HepG2 (cell line): Measurements from ENCODE around the gene PCNX1. TPM values are rescaled to one million over a fixed set of nuclear protein-coding genes. Genes with fewer than 3 reads are reported as not detected.
A peak's percentile ranks its signal among the peaks of the same experiment; 100 is the strongest.

ENCODE experiments used
- ATAC-seq: fragments of 200-7000 bp; cut with Tn5 transposase; 3 replicates; pipeline ENCODE4 v1.9.1; 2020; ENCODE audit warnings: mild to moderate bottlenecking, moderate library complexity
- Bru-seq: library from RNA; stranded (reverse); fragments of 400-500 nt; gene quantifications from one replicate; lab custom pipeline; 2021; lab: Mats Ljungman, UMichigan
- BruChase-seq, 2 experiments: library from RNA; stranded (reverse); fragments of 400-500 nt; gene quantifications; one replicate each; lab custom pipeline; 2021; lab: Mats Ljungman, UMichigan
- BruUV-seq: library from RNA; stranded (reverse); fragments of 400-500 nt; replicated peaks from 2 replicates; lab custom pipeline; 2021; lab: Mats Ljungman, UMichigan
- CTCF ChIA-PET: fragments of 300-600 bp; formaldehyde crosslinking; extraction: SDS; loops from one replicate; lab custom pipeline; 2021; ENCODE audit warnings: low total read pairs, inconsistent platforms, low intra/inter-chr PET ratio; lab: Yijun Ruan, JAX
- POLR2A ChIA-PET: fragments of 350-600 bp; sonication (Branson Sonifier 250); formaldehyde crosslinking; loops from one replicate; lab custom pipeline; 2020; ENCODE audit warnings: antibody characterized with exemption, inconsistent platforms; lab: Yijun Ruan, JAX
- DNase-seq: peaks from one replicate; pipeline ENCODE4 v3.0.0-alpha.2; 2015; ENCODE audit warnings: low spot score
- FAIRE-seq: peaks from 3 replicates; lab custom pipeline; 2011; peaks lifted over from hg19 to GRCh38; lab: Jason Lieb, UNC
- H2AFZ ChIP-seq: one replicate; pipeline ENCODE4 v1.6.1; 2011; ENCODE audit warnings: low read length, inconsistent platforms
- H3K27ac ChIP-seq: fragments of 300-600 bp; 3 replicates; pipeline ENCODE4 v1.8.0; 2011; ENCODE audit warnings: mixed run types, mild to moderate bottlenecking, mixed read lengths, low read length, inconsistent platforms; ENCODE audit not compliant: insufficient read depth; ENCODE audit errors: extremely low read length
- H3K27me3 ChIP-seq, 2 experiments: fragments of 200-600 bp in 1 of 2; 2 replicates in 1 of 2; 3 replicates in 1 of 2; pipeline versions ENCODE4 v1.6.0 to v1.8.0; 2011; ENCODE audit warnings: low read length in 2 of 2, mild to moderate bottlenecking in 2 of 2, moderate library complexity in 2 of 2, inconsistent platforms in 1 of 2; ENCODE audit not compliant: insufficient read depth in 2 of 2, control insufficient read depth in 1 of 2
- H3K36me3 ChIP-seq, 2 experiments: fragments of 200-600 bp in 1 of 2; replicated peaks in 1 of 2; 2 replicates in 1 of 2; 3 replicates in 1 of 2; pipeline versions ENCODE4 v1.5.1 to v1.8.0; 2011; ENCODE audit warnings: low read length in 2 of 2, inconsistent platforms in 1 of 2; ENCODE audit not compliant: insufficient read depth in 2 of 2, control insufficient read depth in 1 of 2
- H3K4me1 ChIP-seq: 2 replicates; pipeline ENCODE4 v1.5.1; 2012; ENCODE audit warnings: low read length, inconsistent platforms; ENCODE audit not compliant: insufficient read depth
- H3K4me2 ChIP-seq: 2 replicates; pipeline ENCODE4 v1.6.0; 2011; ENCODE audit warnings: low read depth, low read length, inconsistent platforms
- H3K4me3 ChIP-seq, 3 experiments: fragments of 200-600 bp in 1 of 3; sonication (generic), shearing (Covaris generic) in 1 of 3; replicated peaks in 1 of 3; 2 replicates each; pipeline ENCODE4 v1.5.1; 2011 to 2016; ENCODE audit warnings: low read length in 3 of 3, inconsistent platforms in 2 of 3, low read depth in 2 of 3, mild to moderate bottlenecking in 2 of 3, control low read depth in 1 of 3, mixed read lengths in 1 of 3; ENCODE audit not compliant: insufficient read depth in 1 of 3
- H3K79me2 ChIP-seq: one replicate; pipeline ENCODE4 v1.6.1; 2011; ENCODE audit warnings: low read length, inconsistent platforms; ENCODE audit not compliant: insufficient read depth
- H3K9ac ChIP-seq: 2 replicates; pipeline ENCODE4 v1.6.0; 2011; ENCODE audit warnings: mild to moderate bottlenecking, low read depth, low read length, inconsistent platforms; ENCODE audit not compliant: insufficient read depth
- H3K9me3 ChIP-seq: 2 replicates; pipeline ENCODE4 v1.5.1; 2012; ENCODE audit warnings: mild to moderate bottlenecking, low read length
- H4K20me1 ChIP-seq: 2 replicates; pipeline ENCODE4 v1.6.0; 2011; ENCODE audit warnings: inconsistent platforms, mild to moderate bottlenecking, low read length, moderate library complexity; ENCODE audit not compliant: insufficient read depth
- AGO2 ChIP-seq: fragments of 200-400 bp; formaldehyde crosslinking; optimal IDR thresholded peaks from 2 replicates; pipeline ENCODE3; 2017; ENCODE audit warnings: mild to moderate bottlenecking, low read depth, low read length, moderate library complexity
- ASH2L ChIP-seq: fragments of 300-600, 200-600 bp; sonication (generic); IDR thresholded peaks from 2 replicates; pipeline ENCODE4 v1.7.0; 2017; ENCODE audit warnings: low read depth, mild to moderate bottlenecking, moderate library complexity, mixed read lengths, low read length; ENCODE audit not compliant: insufficient read length
- FOXK2 ChIP-seq: fragments of 450-650 bp; IDR thresholded peaks from 2 replicates; pipeline ENCODE4 v1.6.1; 2016
- KDM5B ChIP-seq: sonication (generic); formaldehyde crosslinking; IDR thresholded peaks from 2 replicates; pipeline ENCODE4 v1.4.0; 2020; ENCODE audit warnings: missing genetic modification reagents, mild to moderate bottlenecking, borderline replicate concordance
- NKX3-1 ChIP-seq: sonication (generic); formaldehyde crosslinking; IDR thresholded peaks from 2 replicates; pipeline ENCODE4 v1.5.0; 2020; ENCODE audit warnings: missing genetic modification reagents
- PPARG ChIP-seq: conservative IDR thresholded peaks from 2 replicates; pipeline ENCODE4 v1.6.1; 2016; ENCODE audit warnings: missing biosample characterization, missing genetic modification reagents
- SP2 ChIP-seq: sonication (generic); formaldehyde crosslinking; IDR thresholded peaks from 2 replicates; pipeline ENCODE4 v1.5.1; 2020; ENCODE audit warnings: mild to moderate bottlenecking, missing genetic modification reagents
- ZNF652 ChIP-seq: IDR thresholded peaks from 2 replicates; pipeline ENCODE4 v1.6.1; 2016; ENCODE audit warnings: low read depth, borderline replicate concordance
- ZNF746 ChIP-seq: sonication (generic); formaldehyde crosslinking; IDR thresholded peaks from 2 replicates; pipeline ENCODE4 v1.8.0; 2022; ENCODE audit warnings: mild to moderate bottlenecking, missing genetic modification reagents
- WGBS: methylation state at CpG from one replicate; pipeline ENCODE4 v1.1.6; 2017; ENCODE audit warnings: low lambda C conversion rate; 5-methylcytosine and 5-hydroxymethylcytosine counted together
- in situ Hi-C: cut with HindIII; loops from 2 replicates; pipeline ENCODE4 v1.10.0; 2017; ENCODE audit warnings: low pct_unique_long_range_greater_than_20kb; ENCODE audit not compliant: extremely low pct_ligation_motif_present
- intact Hi-C: fragments of 100-400 bp; cut with micrococcal nuclease; formaldehyde crosslinking; loops from one replicate; pipeline ENCODE4 v1.10.0; 2022; ENCODE audit not compliant: unreplicated experiment
- long read RNA-seq, 2 experiments: library from RNA in 1 of 2; library from polyadenylated mRNA in 1 of 2; stranded (forward) in 1 of 2; unstranded in 1 of 2; transcript quantifications; one replicate each; pipeline ENCODE4 v2.0.0, GENCODE V29; 2019 to 2022
- polyA minus RNA-seq, 3 experiments: library from RNA; depleted of rRNA, polyadenylated mRNA; stranded (reverse); fragments of >200 nt; gene quantifications; 2 replicates each; pipeline ENCODE4 v1.2.3, GENCODE V29; 2011; ENCODE audit warnings: low replicate concordance in 1 of 3
- polyA plus RNA-seq, 8 experiments: library from polyadenylated mRNA; depleted of rRNA in 3 of 8; stranded (reverse) in 7 of 8; unstranded in 1 of 8; fragments of >200 nt; fragmentation: Illumina TruSeq in 4 of 8; extraction: Trizol in 4 of 8; gene quantifications; 2 replicates each; pipeline versions ENCODE4 v1.2.1 to v1.2.3, GENCODE V29; 2011 to 2016; ENCODE audit warnings: low read depth in 4 of 8, missing spikeins in 1 of 8, mixed read lengths in 1 of 8; ENCODE audit not compliant: insufficient read depth in 1 of 8
- total RNA-seq, 5 experiments: library from RNA; depleted of rRNA; stranded (reverse); fragments of >200 nt; fragmentation: Illumina TruSeq; extraction: Trizol; gene quantifications; 2 replicates each; pipeline ENCODE4 v1.2.3, GENCODE V29; 2016; ENCODE audit warnings: low read depth in 1 of 5
- TF ChIP-seq, protein P1 (sequence below): IDR thresholded peaks from 2 replicates; pipeline ENCODE4 v1.6.1; 2016; ENCODE audit warnings: control low read depth
- TF ChIP-seq, protein P2 (sequence below): sonication (generic); formaldehyde crosslinking; IDR thresholded peaks from 2 replicates; pipeline ENCODE4 v1.9.0; 2021; ENCODE audit warnings: missing genetic modification reagents, mild to moderate bottlenecking, borderline replicate concordance
- TF ChIP-seq, protein P3 (sequence below), 2 experiments: sonication (generic) in 1 of 2; formaldehyde crosslinking in 1 of 2; IDR thresholded peaks; 2 replicates each; pipeline versions ENCODE4 v1.4.0 to v1.6.1; 2018 to 2020; ENCODE audit warnings: missing genetic modification reagents in 2 of 2, borderline replicate concordance in 1 of 2, low read depth in 1 of 2, mild to moderate bottlenecking in 1 of 2, missing biosample characterization in 1 of 2

Gene PCNX1
- total RNA-seq (2016; rRNA removed; fragmentation: Illumina TruSeq; extraction: Trizol) (24.9 and 25.8 TPM in 2 replicates), polyA plus RNA-seq (2011; rRNA removed) (25.1 and 30.3 TPM in 2 replicates), polyA minus RNA-seq (2011; rRNA and poly(A)+ RNA removed; ENCODE audit: low replicate concordance) (177 and 200 TPM in 2 replicates), Bru-seq, nascent RNA (percentile 86 among the genes with signal in this experiment), BruChase-seq, experiment 1, labeled RNA remaining after a 6-hour chase (percentile 78 among the genes with signal in this experiment), BruChase-seq, experiment 2, labeled RNA remaining after a 2-hour chase (percentile 80 among the genes with signal in this experiment)
- total RNA-seq (2016; cell fraction: cytosol; rRNA removed; fragmentation: Illumina TruSeq; extraction: Trizol; ENCODE audit: low read depth) = 20.2 and 22.1 TPM in 2 replicates
- 21.5 and 23.3 TPM in 2 replicates for total RNA-seq (2016; cell fraction: insoluble cytoplasmic fraction; rRNA removed; fragmentation: Illumina TruSeq; extraction: Trizol)
- total RNA-seq (2016; cell fraction: membrane; rRNA removed; fragmentation: Illumina TruSeq; extraction: Trizol) = 15.6 and 18.2 TPM in 2 replicates
- 49.9 and 59.2 TPM in 2 replicates for total RNA-seq (2016; cell fraction: nucleus; rRNA removed; fragmentation: Illumina TruSeq; extraction: Trizol)
- 15.9 and 19.5 TPM in 2 replicates for polyA plus RNA-seq (2011; cell fraction: cytosol; rRNA removed)
- 30.1 and 32.5 TPM in 2 replicates for polyA plus RNA-seq (2011; cell fraction: nucleus; rRNA removed)
- 12.4 and 12.5 TPM in 2 replicates for polyA plus RNA-seq (2012)
- 2.1 and 2.3 TPM in 2 replicates for polyA plus RNA-seq (2016; cell fraction: cytosol; fragmentation: Illumina TruSeq; extraction: Trizol; ENCODE audit: low read depth)
- polyA plus RNA-seq (2016; cell fraction: insoluble cytoplasmic fraction; fragmentation: Illumina TruSeq; extraction: Trizol; ENCODE audit: low read depth) = 14.1 and 16.0 TPM in 2 replicates
- 3.2 and 4.8 TPM in 2 replicates for polyA plus RNA-seq (2016; cell fraction: membrane; fragmentation: Illumina TruSeq; extraction: Trizol; ENCODE audit: low read depth)
- polyA plus RNA-seq (2016; cell fraction: nucleus; fragmentation: Illumina TruSeq; extraction: Trizol; ENCODE audit: insufficient read depth, low read depth) = 30.5 and 32.1 TPM in 2 replicates
- 61.3 and 74.0 TPM in 2 replicates for polyA minus RNA-seq (2011; cell fraction: cytosol; rRNA and poly(A)+ RNA removed)
- 155 and 160 TPM in 2 replicates for polyA minus RNA-seq (2011; cell fraction: nucleus; rRNA and poly(A)+ RNA removed)
- long read RNA-seq, experiment 1, partial matches to known transcripts = 2 of 3 reads
- long read RNA-seq, experiment 1, other reads (novel, unspliced or antisense) = 1 of 3 reads
- long read RNA-seq, experiment 2, full-length matches to known transcripts = 4 of 38 reads
- long read RNA-seq, experiment 2, partial matches to known transcripts = 14 of 38 reads
- long read RNA-seq, experiment 2, other reads (novel, unspliced or antisense) = 20 of 38 reads

DNA sequence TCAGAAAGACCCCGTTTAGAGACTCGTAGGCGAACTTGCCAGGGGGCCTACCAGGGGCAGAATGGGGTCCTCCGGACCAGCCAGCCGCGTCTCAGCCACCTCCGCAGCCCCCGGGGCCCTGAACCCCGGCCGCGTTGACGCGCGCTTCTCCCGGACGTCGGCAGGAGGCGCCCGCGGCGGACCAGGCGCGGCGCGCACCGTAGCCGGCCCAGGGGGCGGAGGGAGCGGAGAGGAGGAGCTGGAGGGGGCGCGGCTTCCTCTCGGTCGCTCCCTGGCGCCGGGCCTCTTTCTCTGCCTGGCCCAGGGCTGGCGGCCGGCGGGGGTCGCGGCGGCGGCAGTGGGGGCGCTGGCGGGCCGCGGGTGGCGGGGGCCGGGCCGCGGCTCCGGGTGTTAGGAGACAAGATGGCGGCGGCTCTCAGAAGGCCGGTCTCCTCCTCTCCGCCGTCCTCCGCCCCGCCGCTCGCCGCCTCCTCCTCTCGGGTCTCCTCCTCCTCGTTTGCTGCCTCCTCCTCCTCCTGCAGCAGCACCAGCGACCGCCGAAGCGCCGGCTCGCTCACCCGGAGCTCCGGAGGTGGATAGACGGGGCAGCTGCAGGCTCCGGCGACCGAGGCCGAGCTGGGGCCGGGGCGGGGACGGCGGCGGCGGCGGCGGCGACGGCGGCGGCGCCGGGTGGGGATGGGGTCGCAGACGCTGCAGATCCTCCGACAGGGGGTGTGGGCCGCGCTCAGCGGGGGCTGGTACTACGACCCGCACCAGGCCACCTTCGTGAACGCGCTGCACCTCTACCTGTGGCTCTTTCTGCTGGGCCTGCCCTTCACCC, at the start of gene PCNX1:
TSS of gene PCNX1 (plus strand) at position 284 of the 820 bp plus-strand sequence. CDS start at position 676, 392 bp downstream.
- H3K79me2 ChIP-seq = peaks cover 43% of the 10 kb centered on the region
- intact Hi-C loops (loop anchor here (1.0 to 5.0 kb wide), 2 partner anchors 49 to 65 kb away; no protein-coding TSS in a partner anchor), in situ Hi-C loops (loop anchor here (5.0 kb wide), 1 partner anchor 55 kb away; no protein-coding TSS in a partner anchor)
- H3K4me2 ChIP-seq = peak within 1 kb of the TSS; percentile 88
- no peaks in the 10 kb centered on the region for H3K9me3 ChIP-seq
- FAIRE-seq (no peak), ATAC-seq (peak; percentile 85), DNase-seq (peak; percentile 79)
- ChIA-PET POLR2A (interaction anchor here (1.0 to 1.7 kb wide), 5 partner anchors 13 to 98 kb away, joined by 4 to 10 read pairs (median 7); partner anchors contain the start of gene MAP3K9), CTCF (interaction anchor here (1.1 to 2.1 kb wide), 2 partner anchors 48 to 65 kb away, joined by 6 to 10 read pairs; no protein-coding TSS in a partner anchor)
- peaks cover 28% of the 10 kb centered on the region for H4K20me1 ChIP-seq
- peak within 1 kb of the TSS; percentile 100 for H2AFZ ChIP-seq
- peaks cover 55% of the 10 kb centered on the region for H3K4me1 ChIP-seq
- peak within 1 kb of the TSS; percentile 81 for H3K27ac ChIP-seq
- peak within 1 kb of the TSS; percentile 92 to 98 (median 96) for H3K4me3 ChIP-seq
- no peaks in the 10 kb centered on the region; a peak in 2 of 5 replicates for H3K27me3 ChIP-seq
- peak within 1 kb of the TSS; percentile 83 for H3K9ac ChIP-seq
- H3K36me3 ChIP-seq = no peaks in the 10 kb centered on the region
- no TSS peak for BruUV-seq
- WGBS = under 1% methylated on average over 17 of the region's 101 CpGs
- TF ChIP-seq, protein P1, sequence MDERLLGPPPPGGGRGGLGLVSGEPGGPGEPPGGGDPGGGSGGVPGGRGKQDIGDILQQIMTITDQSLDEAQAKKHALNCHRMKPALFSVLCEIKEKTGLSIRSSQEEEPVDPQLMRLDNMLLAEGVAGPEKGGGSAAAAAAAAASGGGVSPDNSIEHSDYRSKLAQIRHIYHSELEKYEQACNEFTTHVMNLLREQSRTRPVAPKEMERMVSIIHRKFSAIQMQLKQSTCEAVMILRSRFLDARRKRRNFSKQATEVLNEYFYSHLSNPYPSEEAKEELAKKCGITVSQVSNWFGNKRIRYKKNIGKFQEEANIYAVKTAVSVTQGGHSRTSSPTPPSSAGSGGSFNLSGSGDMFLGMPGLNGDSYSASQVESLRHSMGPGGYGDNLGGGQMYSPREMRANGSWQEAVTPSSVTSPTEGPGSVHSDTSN (CRISPR knock-in tag) = no peak
- TF ChIP-seq ZNF652 (CRISPR knock-in tag) (no peak), KDM5B (CRISPR knock-in tag) (no peak; the same call in 1 of the 2 replicates), FOXK2 (no peak), AGO2 (no peak), ASH2L (no peak), PPARG (no peak), SP2 (CRISPR knock-in tag) (no peak), NKX3-1 (CRISPR knock-in tag) (no peak), ZNF746 (CRISPR knock-in tag) (no peak)
- TF ChIP-seq, protein P2, sequence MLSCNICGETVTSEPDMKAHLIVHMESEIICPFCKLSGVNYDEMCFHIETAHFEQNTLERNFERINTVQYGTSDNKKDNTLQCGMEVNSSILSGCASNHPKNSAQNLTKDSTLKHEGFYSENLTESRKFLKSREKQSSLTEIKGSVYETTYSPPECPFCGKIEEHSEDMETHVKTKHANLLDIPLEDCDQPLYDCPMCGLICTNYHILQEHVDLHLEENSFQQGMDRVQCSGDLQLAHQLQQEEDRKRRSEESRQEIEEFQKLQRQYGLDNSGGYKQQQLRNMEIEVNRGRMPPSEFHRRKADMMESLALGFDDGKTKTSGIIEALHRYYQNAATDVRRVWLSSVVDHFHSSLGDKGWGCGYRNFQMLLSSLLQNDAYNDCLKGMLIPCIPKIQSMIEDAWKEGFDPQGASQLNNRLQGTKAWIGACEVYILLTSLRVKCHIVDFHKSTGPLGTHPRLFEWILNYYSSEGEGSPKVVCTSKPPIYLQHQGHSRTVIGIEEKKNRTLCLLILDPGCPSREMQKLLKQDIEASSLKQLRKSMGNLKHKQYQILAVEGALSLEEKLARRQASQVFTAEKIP = no peak
- TF ChIP-seq, protein P3, sequence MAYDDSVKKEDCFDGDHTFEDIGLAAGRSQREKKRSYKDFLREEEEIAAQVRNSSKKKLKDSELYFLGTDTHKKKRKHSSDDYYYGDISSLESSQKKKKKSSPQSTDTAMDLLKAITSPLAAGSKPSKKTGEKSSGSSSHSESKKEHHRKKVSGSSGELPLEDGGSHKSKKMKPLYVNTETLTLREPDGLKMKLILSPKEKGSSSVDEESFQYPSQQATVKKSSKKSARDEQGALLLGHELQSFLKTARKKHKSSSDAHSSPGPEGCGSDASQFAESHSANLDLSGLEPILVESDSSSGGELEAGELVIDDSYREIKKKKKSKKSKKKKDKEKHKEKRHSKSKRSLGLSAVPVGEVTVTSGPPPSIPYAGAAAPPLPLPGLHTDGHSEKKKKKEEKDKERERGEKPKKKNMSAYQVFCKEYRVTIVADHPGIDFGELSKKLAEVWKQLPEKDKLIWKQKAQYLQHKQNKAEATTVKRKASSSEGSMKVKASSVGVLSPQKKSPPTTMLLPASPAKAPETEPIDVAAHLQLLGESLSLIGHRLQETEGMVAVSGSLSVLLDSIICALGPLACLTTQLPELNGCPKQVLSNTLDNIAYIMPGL (CRISPR knock-in tag; IDR thresholded peaks at IDR 0.05; ENCODE audit: borderline replicate concordance in 1 of 2, low read depth in 1 of 2) = peak; percentile 74 to 86; a peak in 2 of 4 replicates
